Measurements from ENCODE around the gene CHD5.

Gene CHD5

GRCh38 chr1:6108937-6109614, 71.0 kb downstream of the CHD5 start:
- Histone ChIP-seq H3K9ac (ENCODE audit: low read depth, low read length, poor library complexity, severe bottlenecking) (no peak overlapping the region), H3K9me3 (ENCODE audit: insufficient read depth, low read depth, low read length) (no peaks in the 10 kb centered on the region), H3K4me3 (ENCODE audit: low read length, poor library complexity, severe bottlenecking) (no peak overlapping the region), H3K9me2 (replicated peaks; ENCODE audit: low read depth, low read length) (no peaks in the 10 kb centered on the region), H3K27me3 (ENCODE audit: insufficient read depth, low read length, poor library complexity, severe bottlenecking) (no peaks in the 10 kb centered on the region), H4K20me1 (ENCODE audit: insufficient read depth, low read length, poor library complexity, severe bottlenecking) (no peaks in the 10 kb centered on the region), H3K36me3 (ENCODE audit: insufficient read depth, low read length) (no peaks in the 10 kb centered on the region), H3K4me2 (ENCODE audit: low read depth, low read length, poor library complexity, severe bottlenecking) (no peak overlapping the region), H3K4me1 (ENCODE audit: insufficient read depth, low read length, poor library complexity, severe bottlenecking) (no peaks in the 10 kb centered on the region), H3K79me2 (ENCODE audit: insufficient read depth, low read length) (no peaks in the 10 kb centered on the region), H3F3A (ENCODE audit: low read depth) (no peaks in the 10 kb centered on the region), H2AFZ (ENCODE audit: low read length) (no peak overlapping the region)
- TF ChIP-seq, protein P1, sequence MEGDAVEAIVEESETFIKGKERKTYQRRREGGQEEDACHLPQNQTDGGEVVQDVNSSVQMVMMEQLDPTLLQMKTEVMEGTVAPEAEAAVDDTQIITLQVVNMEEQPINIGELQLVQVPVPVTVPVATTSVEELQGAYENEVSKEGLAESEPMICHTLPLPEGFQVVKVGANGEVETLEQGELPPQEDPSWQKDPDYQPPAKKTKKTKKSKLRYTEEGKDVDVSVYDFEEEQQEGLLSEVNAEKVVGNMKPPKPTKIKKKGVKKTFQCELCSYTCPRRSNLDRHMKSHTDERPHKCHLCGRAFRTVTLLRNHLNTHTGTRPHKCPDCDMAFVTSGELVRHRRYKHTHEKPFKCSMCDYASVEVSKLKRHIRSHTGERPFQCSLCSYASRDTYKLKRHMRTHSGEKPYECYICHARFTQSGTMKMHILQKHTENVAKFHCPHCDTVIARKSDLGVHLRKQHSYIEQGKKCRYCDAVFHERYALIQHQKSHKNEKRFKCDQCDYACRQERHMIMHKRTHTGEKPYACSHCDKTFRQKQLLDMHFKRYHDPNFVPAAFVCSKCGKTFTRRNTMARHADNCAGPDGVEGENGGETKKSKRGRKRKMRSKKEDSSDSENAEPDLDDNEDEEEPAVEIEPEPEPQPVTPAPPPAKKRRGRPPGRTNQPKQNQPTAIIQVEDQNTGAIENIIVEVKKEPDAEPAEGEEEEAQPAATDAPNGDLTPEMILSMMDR (conservative IDR thresholded peaks at IDR 0.05; ENCODE audit: low read length) = peak; percentile 66
- TF ChIP-seq EZH2phosphoT487 (IDR thresholded peaks at IDR 0.05; ENCODE audit: borderline replicate concordance) = no peak

- no peaks in the 10 kb centered on the region for H4K20me1 ChIP-seq (ENCODE audit: insufficient read depth, low read length, poor library complexity, severe bottlenecking)
- H3K4me1 ChIP-seq (ENCODE audit: insufficient read depth, low read length, poor library complexity, severe bottlenecking) = no peaks in the 10 kb centered on the region
- H3K4me2 ChIP-seq (ENCODE audit: low read depth, low read length, poor library complexity, severe bottlenecking) = no peak overlapping the region
- H3K36me3 ChIP-seq (ENCODE audit: insufficient read depth, low read length) = no peaks in the 10 kb centered on the region
- H3K9me2 ChIP-seq (replicated peaks; ENCODE audit: low read depth, low read length) = no peaks in the 10 kb centered on the region
- no peak overlapping the region for H2AFZ ChIP-seq (ENCODE audit: low read length)
- H3K9ac ChIP-seq (ENCODE audit: low read depth, low read length, poor library complexity, severe bottlenecking) = no peak overlapping the region
- no peaks in the 10 kb centered on the region for H3K9me3 ChIP-seq (ENCODE audit: insufficient read depth, low read depth, low read length)
- TF ChIP-seq EZH2phosphoT487 (IDR thresholded peaks at IDR 0.05; ENCODE audit: borderline replicate concordance) = no peak
- TF ChIP-seq, protein P1 (conservative IDR thresholded peaks at IDR 0.05; ENCODE audit: low read length) = no peak
- H3K27me3 ChIP-seq (ENCODE audit: insufficient read depth, low read length, poor library complexity, severe bottlenecking) = no peaks in the 10 kb centered on the region
- no peaks in the 10 kb centered on the region for H3K79me2 ChIP-seq (ENCODE audit: insufficient read depth, low read length)
- H3K4me3 ChIP-seq (ENCODE audit: low read length, poor library complexity, severe bottlenecking) = no peak overlapping the region
- H3F3A ChIP-seq (ENCODE audit: low read depth) = no peaks in the 10 kb centered on the region
Observed at GRCh38 chr1:6108476-6108875, 71.6 kb downstream of the CHD5 start.

DNA sequence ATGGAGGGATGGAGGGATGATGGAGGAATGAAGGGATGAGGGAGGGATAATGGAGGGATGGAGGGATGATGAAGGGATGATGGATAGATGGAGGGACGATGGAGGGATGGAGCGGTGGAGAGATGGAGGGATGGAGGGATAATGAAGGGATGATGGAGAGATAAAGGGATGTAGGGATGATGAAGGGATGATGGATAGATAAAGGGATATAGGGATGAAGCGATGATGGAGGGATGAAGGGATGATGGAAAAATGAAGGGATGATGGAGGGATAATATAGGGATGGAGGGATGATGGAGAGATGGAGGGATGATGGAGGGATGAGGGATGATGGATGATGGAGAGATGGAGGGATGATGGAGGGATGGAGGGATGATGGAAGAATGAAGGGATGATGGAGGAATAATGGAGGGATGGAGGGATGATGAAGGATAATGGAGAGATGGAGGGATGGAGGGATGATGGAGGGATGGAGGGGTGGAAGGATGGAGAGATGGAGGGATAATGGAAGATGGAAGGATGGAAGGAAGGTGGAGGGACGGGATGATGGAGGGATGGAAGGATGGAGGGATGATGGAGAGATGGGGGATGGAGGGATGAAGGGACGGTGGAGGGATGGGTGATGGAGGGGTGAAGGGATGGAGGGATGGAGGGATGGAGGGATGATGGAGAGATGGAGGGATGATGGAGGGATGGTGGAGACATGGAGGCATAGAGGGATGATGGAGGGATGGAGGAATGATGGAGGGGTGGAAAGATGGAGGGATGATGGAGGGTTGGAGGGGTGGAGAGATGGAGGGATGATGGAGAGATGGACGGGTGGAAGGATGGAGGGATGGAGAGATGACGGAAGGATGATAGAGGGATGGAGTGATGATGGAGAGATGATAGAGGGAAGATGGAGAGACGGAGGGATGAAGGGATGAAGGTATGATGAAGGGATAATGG, 72.4 kb downstream of the CHD5 start:
- Histone ChIP-seq H3K9me2 (replicated peaks; ENCODE audit: low read depth, low read length) (no peaks in the 10 kb centered on the region), H3K36me3 (ENCODE audit: insufficient read depth, low read length) (no peaks in the 10 kb centered on the region), H3F3A (ENCODE audit: low read depth) (no peaks in the 10 kb centered on the region), H2AFZ (ENCODE audit: low read length) (no peak overlapping the region), H3K4me3 (ENCODE audit: low read length, poor library complexity, severe bottlenecking) (no peak overlapping the region), H3K9ac (ENCODE audit: low read depth, low read length, poor library complexity, severe bottlenecking) (no peak overlapping the region), H3K9me3 (ENCODE audit: insufficient read depth, low read depth, low read length) (no peaks in the 10 kb centered on the region), H3K79me2 (ENCODE audit: insufficient read depth, low read length) (no peaks in the 10 kb centered on the region), H4K20me1 (ENCODE audit: insufficient read depth, low read length, poor library complexity, severe bottlenecking) (no peaks in the 10 kb centered on the region), H3K4me2 (ENCODE audit: low read depth, low read length, poor library complexity, severe bottlenecking) (no peak overlapping the region), H3K27me3 (ENCODE audit: insufficient read depth, low read length, poor library complexity, severe bottlenecking) (no peaks in the 10 kb centered on the region), H3K4me1 (ENCODE audit: insufficient read depth, low read length, poor library complexity, severe bottlenecking) (no peaks in the 10 kb centered on the region)
- TF ChIP-seq, protein P1 (conservative IDR thresholded peaks at IDR 0.05; ENCODE audit: low read length) = no peak
- no peak for TF ChIP-seq EZH2phosphoT487 (IDR thresholded peaks at IDR 0.05; ENCODE audit: borderline replicate concordance)

Data from Loucy (cell line).